ENCODE data around the gene DPP6.

Gene DPP6

GRCh38 chr7:154827007-154827406 lies 774.8 kb downstream of the DPP6 start:
- Histone ChIP-seq H3K36me3 (ENCODE audit: low read depth) (no peaks in the 10 kb centered on the region), H3K9me3 (ENCODE audit: severe bottlenecking) (no peaks in the 10 kb centered on the region), H3K4me1 (ENCODE audit: insufficient read depth, poor library complexity, severe bottlenecking) (no peaks in the 10 kb centered on the region), H3K4me3 (ENCODE audit: severe bottlenecking) (no peak overlapping the region), H3K27me3 (ENCODE audit: insufficient read depth, poor library complexity, severe bottlenecking) (no peaks in the 10 kb centered on the region), H3K27ac (ENCODE audit: poor library complexity, severe bottlenecking) (no peak overlapping the region)
- DNase-seq (ENCODE audit: low spot score) (no peak), ATAC-seq (ENCODE audit: low read depth) (no peak)
- TF ChIP-seq, protein P1, sequence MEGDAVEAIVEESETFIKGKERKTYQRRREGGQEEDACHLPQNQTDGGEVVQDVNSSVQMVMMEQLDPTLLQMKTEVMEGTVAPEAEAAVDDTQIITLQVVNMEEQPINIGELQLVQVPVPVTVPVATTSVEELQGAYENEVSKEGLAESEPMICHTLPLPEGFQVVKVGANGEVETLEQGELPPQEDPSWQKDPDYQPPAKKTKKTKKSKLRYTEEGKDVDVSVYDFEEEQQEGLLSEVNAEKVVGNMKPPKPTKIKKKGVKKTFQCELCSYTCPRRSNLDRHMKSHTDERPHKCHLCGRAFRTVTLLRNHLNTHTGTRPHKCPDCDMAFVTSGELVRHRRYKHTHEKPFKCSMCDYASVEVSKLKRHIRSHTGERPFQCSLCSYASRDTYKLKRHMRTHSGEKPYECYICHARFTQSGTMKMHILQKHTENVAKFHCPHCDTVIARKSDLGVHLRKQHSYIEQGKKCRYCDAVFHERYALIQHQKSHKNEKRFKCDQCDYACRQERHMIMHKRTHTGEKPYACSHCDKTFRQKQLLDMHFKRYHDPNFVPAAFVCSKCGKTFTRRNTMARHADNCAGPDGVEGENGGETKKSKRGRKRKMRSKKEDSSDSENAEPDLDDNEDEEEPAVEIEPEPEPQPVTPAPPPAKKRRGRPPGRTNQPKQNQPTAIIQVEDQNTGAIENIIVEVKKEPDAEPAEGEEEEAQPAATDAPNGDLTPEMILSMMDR (IDR thresholded peaks at IDR 0.05; ENCODE audit: poor library complexity, severe bottlenecking) = no peak

DNA sequence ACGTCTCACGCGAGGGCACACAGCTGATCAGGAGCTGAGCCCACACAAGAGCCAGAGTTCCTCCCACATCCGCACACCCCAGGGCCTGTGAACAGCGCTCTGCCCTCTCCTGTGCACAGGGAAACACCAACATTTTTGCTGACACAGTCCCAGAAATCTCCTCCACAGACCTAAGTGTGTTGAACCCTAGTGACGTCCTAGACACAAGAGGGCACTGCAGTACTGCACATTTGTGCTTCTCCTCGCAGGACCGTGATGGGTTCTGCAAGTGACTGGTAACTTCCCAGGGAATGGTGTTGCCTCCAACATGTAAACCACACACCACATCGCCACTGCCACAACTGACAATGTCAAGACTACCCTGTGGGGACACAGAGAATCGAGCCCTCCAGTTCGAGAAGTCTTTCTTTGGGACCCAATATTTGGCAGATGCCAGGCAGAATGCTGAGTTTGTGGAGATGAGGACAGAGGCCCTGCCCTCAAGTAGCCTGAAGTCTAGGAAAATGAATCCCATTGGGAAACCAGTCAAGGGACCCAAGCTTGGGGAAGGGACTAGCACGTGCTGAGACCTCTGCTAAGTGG lies 780.5 kb downstream of the DPP6 start:
- Histone ChIP-seq H3K4me3 (ENCODE audit: severe bottlenecking) (no peak overlapping the region), H3K27me3 (ENCODE audit: insufficient read depth, poor library complexity, severe bottlenecking) (peaks cover under 1% of the 10 kb centered on the region), H3K9me3 (ENCODE audit: severe bottlenecking) (peaks cover 3% of the 10 kb centered on the region), H3K4me1 (ENCODE audit: insufficient read depth, poor library complexity, severe bottlenecking) (no peaks in the 10 kb centered on the region), H3K27ac (ENCODE audit: poor library complexity, severe bottlenecking) (no peak overlapping the region), H3K36me3 (ENCODE audit: low read depth) (no peaks in the 10 kb centered on the region)
- no peak for ATAC-seq (ENCODE audit: low read depth)
- no peak for DNase-seq (ENCODE audit: low spot score)
- TF ChIP-seq, protein P1 (IDR thresholded peaks at IDR 0.05; ENCODE audit: poor library complexity, severe bottlenecking) = no peak

DNA sequence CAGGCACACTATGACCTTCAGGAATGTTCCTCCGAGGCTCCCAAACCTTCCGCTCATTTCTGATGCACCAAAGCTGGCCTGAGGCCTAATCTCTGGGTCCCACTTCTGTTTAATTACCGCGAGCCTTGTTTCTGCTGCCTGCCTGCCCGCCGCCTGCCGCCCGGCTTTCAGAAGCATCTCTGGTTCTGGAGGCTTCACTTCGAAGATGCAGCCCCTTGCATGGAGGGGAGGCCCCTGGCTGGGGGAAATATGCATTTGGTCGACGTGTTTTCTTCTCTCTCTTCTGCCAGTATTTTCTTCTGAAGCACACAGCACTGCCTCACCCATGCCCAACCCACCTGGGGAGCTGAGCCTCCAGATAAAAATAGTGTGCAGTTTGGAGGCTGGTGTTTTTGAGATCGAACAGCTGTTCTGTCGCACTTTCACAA lies 783.8 kb downstream of the DPP6 start:
- Histone ChIP-seq H3K36me3 (ENCODE audit: low read depth) (no peaks in the 10 kb centered on the region), H3K4me1 (ENCODE audit: insufficient read depth, poor library complexity, severe bottlenecking) (no peaks in the 10 kb centered on the region), H3K27me3 (ENCODE audit: insufficient read depth, poor library complexity, severe bottlenecking) (peaks cover 6% of the 10 kb centered on the region), H3K4me3 (ENCODE audit: severe bottlenecking) (no peak overlapping the region), H3K9me3 (ENCODE audit: severe bottlenecking) (peaks cover 3% of the 10 kb centered on the region), H3K27ac (ENCODE audit: poor library complexity, severe bottlenecking) (no peak overlapping the region)
- DNase-seq (ENCODE audit: low spot score) = no peak
- TF ChIP-seq, protein P1 (IDR thresholded peaks at IDR 0.05; ENCODE audit: poor library complexity, severe bottlenecking) = no peak
- no peak for ATAC-seq (ENCODE audit: low read depth)

DNA sequence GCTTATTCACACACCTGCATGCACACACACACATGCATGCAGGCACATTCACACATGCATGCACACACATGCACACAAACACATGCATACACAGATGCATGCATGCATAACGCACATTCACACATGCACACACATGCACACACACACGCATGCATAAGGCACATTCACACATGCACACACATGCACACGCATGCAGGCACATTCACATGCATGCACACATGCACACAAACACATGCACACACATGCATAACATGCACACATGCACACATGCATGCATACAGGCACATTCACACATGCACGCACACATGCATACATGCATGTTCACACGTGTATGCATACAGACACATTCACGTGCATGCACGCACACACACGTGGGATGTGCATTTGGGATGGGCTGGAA lies 784.9 kb downstream of the DPP6 start:
- no peak for ATAC-seq (ENCODE audit: low read depth)
- DNase-seq (ENCODE audit: low spot score) = no peak
- peaks cover 3% of the 10 kb centered on the region for H3K9me3 ChIP-seq (ENCODE audit: severe bottlenecking)
- H3K27me3 ChIP-seq (ENCODE audit: insufficient read depth, poor library complexity, severe bottlenecking) = peaks cover 15% of the 10 kb centered on the region
- TF ChIP-seq, protein P1 (IDR thresholded peaks at IDR 0.05; ENCODE audit: poor library complexity, severe bottlenecking) = no peak
- H3K4me1 ChIP-seq (ENCODE audit: insufficient read depth, poor library complexity, severe bottlenecking) = no peaks in the 10 kb centered on the region
- no peak overlapping the region for H3K4me3 ChIP-seq (ENCODE audit: severe bottlenecking)
- no peak overlapping the region for H3K27ac ChIP-seq (ENCODE audit: poor library complexity, severe bottlenecking)
- H3K36me3 ChIP-seq (ENCODE audit: low read depth) = no peaks in the 10 kb centered on the region

- Histone ChIP-seq H3K36me3 (ENCODE audit: low read depth) (no peaks in the 10 kb centered on the region), H3K27ac (ENCODE audit: poor library complexity, severe bottlenecking) (no peak overlapping the region), H3K27me3 (ENCODE audit: insufficient read depth, poor library complexity, severe bottlenecking) (peaks cover 15% of the 10 kb centered on the region), H3K4me1 (ENCODE audit: insufficient read depth, poor library complexity, severe bottlenecking) (no peaks in the 10 kb centered on the region), H3K9me3 (ENCODE audit: severe bottlenecking) (peaks cover 3% of the 10 kb centered on the region), H3K4me3 (ENCODE audit: severe bottlenecking) (no peak overlapping the region)
- DNase-seq (ENCODE audit: low spot score) (no peak), ATAC-seq (ENCODE audit: low read depth) (no peak)
- TF ChIP-seq, protein P1 (IDR thresholded peaks at IDR 0.05; ENCODE audit: poor library complexity, severe bottlenecking) = no peak
Observed at GRCh38 chr7:154837622-154838021, 785.4 kb downstream of the DPP6 start.

Measured in RWPE2 (cell line).